Activated CD4-positive, CD25-positive, alpha-beta regulatory T cell treated with anti-CD3 and anti-CD28 coated beads, Interleukin-2, amount 50 U/mL, for 24 hours (primary cell): ENCODE results near the gene TFEB.

Experiments
- ATAC-seq, 2 donors: fragments of 150-1000 bp; cut with Tn5 transposase; one replicate each; pipeline ENCODE4 v1.10.0; 2021; ENCODE audit warnings: mild to moderate bottlenecking in 1 of 2, moderate library complexity in 1 of 2

TFEB gene

GRCh38 chr6:41672816-41673703, 62.3 kb downstream of the TFEB start:
- no peak for ATAC-seq

GRCh38 chr6:41672016-41672415, 63.4 kb downstream of the TFEB start:
- ATAC-seq, result no peak

- no peak for ATAC-seq
These were observed 64.0 kb downstream of the TFEB start for GRCh38 chr6:41671376-41671775.

- no peak for ATAC-seq
These were observed 64.6 kb downstream of the TFEB start for GRCh38 chr6:41670703-41671360.

GRCh38 chr6:41668968-41669367, 66.4 kb downstream of the TFEB start:
- no peak for ATAC-seq

- ATAC-seq, result no peak
These were observed 68.2 kb downstream of the TFEB start for GRCh38 chr6:41667195-41667594.

GRCh38 chr6:41664271-41664670, 71.1 kb downstream of the TFEB start:
- ATAC-seq, result no peak

- no peak for ATAC-seq
These were observed 71.8 kb downstream of the TFEB start for GRCh38 chr6:41663568-41663967.

- ATAC-seq, result no peak
These were observed 75.5 kb downstream of the TFEB start for GRCh38 chr6:41659935-41660334.

- ATAC-seq, result no peak
These were observed 76.8 kb downstream of the TFEB start for GRCh38 chr6:41658636-41659035.

GRCh38 chr6:41657131-41658094, 78.0 kb downstream of the TFEB start:
- no peak for ATAC-seq

- no peak for ATAC-seq
These were observed 79.3 kb downstream of the TFEB start for GRCh38 chr6:41656002-41656691.

- no peak for ATAC-seq
These were observed 79.8 kb downstream of the TFEB start for GRCh38 chr6:41655646-41656001.

- no peak for ATAC-seq
These were observed 80.2 kb downstream of the TFEB start for GRCh38 chr6:41655176-41655575.

GRCh38 chr6:41654698-41655151, 80.7 kb downstream of the TFEB start:
- ATAC-seq, result no peak

- no peak for ATAC-seq
These were observed 81.2 kb downstream of the TFEB start for GRCh38 chr6:41654151-41654697.

- ATAC-seq, result no peak
These were observed 81.7 kb downstream of the TFEB start for GRCh38 chr6:41653691-41654090.

GRCh38 chr6:41652866-41653652, 82.3 kb downstream of the TFEB start:
- no peak for ATAC-seq

- ATAC-seq, result no peak
These were observed 83.3 kb downstream of the TFEB start for GRCh38 chr6:41651962-41652657.

GRCh38 chr6:41651246-41651961, 84.0 kb downstream of the TFEB start:
- no peak for ATAC-seq
